GM21360 (cell line): ENCODE measurements around the gene TPPP3.
A peak's percentile ranks its signal among the peaks of the same experiment; 100 is the strongest.
"Not testable (repeated sequence)": the region's sequence is repeated elsewhere in the genome, so short reads cannot be mapped to it uniquely, and the experiment has no call there.

ENCODE experiments used
- ATAC-seq: cut with Tn5 transposase; IDR thresholded peaks from one replicate; pipeline ENCODE4 v1.9.1; 2021; ENCODE audit warnings: mild to moderate bottlenecking, moderate library complexity; ENCODE audit not compliant: unreplicated experiment

Gene TPPP3

DNA sequence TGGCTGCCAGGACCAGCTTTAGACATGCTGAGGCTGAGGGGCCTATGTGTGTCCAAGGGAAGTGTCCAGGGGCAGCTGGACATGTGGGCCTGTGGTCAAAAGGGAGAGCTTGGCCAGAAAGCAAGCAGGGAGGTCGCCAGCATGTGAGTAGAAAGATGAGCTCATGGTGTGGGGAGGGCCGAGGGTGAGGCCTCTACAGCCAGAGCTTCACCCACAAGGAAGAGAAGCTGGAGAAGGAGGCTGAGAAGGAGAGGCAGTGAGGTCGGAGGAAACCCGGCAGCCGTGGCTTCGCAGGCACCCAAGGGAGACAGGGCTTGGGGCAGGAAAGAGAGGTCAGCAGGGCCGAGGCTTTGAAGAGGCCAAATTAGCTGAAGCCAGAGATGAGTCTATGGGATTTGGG is 33.7 kb upstream of the TPPP3 start:
- no peak for ATAC-seq

DNA sequence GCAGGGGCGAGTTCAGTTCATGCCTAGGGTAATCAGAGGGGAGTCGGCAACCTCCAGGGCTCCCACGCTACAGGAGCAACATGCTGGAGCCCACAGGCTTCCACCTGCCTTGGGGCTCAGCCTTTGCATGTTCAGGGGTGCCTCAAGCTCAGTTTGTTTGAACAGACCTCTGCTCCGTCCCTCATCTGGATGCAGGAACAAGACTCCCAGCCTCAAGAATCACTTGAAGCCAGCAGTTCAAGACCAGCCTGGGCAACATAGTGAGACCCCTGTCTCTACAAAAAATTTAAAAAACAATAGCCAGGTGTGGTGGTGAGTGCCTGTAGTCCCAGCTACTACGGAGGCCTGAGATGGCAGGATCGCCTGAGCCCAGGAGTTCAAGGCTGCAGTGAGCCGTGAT is 32.7 kb upstream of the TPPP3 start:
- no peak for ATAC-seq

DNA sequence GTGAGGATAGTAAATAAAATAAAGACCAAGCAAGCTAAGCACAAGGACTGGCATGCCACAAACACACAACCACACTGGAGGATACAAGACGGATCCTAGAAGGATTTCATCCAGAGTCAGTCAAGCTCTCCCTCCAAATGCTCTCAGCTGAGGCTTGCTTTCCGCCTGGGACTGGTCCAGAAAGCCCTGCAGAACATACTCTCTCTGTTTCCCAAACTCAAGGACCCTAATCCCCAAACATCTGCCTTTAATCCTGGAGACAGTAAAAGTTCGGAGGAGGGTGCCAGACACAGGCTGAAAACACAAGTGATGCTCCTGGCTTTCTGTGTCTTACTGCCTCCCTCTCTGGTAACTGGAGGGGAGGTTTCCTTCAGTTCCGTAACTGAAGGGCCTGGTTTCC is 32.3 kb upstream of the TPPP3 start:
- ATAC-seq, result no peak

DNA sequence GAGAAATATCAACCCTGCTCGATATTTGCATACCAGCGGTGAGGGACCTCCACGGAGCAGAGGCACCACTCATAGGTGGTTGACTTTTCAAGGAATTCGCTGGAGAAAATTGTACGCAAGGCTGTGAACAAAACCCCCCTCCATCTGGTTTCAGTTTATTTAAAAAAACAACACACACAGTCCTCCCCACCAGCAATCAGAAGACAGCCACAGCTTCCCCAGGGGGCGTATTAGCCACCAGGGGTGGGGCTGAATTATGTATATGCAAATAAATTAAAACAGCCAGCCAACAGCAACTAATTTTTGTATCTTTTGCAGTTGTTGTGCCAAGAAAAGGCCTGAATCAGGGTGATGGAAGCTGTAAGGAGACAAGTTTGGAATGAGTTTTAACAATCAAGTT is 31.8 kb upstream of the TPPP3 start:
- ATAC-seq, result no peak

DNA sequence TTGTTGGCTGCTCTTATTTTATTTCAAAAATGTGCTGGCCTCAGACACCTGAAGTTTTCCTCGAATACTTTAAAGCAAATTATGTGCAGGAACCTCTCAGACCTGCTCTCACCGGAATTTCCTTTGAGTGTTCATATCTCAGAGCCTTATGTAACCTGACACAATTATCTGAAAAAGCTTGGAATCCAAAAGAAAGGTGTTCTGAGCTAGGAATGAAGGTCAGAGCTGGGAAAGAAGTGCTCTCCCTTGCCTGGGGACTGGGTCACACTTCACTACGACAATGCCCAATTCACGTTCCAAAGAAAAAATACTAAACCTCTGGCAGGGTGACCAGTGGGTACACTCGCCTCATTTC is 30.9 kb upstream of the TPPP3 start:
- ATAC-seq, result no peak

DNA sequence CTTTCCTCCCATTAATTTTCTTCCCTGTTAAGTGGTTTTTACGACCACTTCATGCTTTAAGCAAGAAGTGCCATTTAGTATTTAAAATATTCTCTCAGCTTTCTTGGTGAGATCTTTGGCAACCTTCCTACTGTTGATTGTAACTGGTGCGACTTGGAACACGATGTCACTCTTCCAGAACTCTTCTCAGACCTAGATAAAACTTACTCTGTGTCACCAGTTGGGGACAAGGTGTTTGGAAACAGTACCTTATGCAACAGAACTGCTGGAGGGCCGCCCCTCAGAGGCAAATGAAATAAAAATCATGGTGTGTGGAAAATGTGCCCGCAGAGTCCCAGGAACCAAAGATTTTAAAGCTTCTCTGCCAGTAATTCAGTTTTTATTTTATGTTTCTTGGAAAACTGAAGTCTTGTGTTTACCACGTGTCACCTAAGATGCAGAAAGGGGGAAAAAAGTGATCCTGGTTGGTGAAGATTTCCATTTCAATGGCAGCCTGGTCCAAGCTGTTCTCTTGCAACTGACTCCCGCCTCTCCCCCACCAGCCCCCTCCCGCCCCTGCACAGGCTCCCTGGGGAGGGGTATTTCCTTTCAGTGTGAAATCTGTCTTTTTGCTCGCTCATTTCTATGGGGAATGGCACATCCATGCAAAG is 30.4 kb upstream of the TPPP3 start:
- no peak for ATAC-seq

DNA sequence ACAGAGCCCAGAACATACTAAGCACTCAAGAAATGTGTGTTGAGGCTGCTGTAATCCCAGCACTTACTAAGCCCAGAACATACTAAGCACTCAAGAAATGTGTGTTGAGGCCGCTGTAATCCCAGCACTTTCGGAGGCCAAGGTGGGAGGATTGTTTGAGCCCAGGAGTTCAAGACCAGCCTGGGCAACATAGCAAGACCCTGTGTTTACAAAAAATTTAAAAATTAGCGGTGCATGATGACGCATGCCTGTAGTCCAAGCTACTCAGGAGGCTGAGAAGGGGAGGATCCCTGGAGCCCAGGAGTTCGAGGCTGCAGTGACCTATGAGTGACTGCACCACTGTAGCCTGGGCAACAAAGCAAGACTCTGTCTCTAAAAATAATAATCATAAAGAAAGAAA is 29.7 kb upstream of the TPPP3 start:
- no peak for ATAC-seq

DNA sequence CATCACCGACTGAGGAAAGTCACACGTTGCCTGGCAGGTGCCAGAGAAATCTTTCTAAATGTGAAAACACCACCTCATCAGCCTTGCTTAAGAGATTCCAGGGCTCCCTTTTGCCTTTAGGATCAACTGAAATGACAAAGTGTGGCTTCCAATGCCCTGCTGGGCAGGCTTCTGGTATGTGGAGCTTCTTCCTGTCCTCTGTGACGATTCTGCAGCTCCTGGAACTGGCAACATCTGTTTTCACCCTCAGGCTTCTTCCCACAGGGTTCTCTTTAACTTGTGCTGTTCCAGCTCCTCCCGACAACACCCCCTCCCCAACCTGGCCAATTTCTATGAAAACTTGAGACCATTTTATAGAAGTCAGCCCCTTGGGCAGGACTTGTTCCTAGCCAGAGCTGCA is 27.7 kb upstream of the TPPP3 start:
- ATAC-seq, result no peak

DNA sequence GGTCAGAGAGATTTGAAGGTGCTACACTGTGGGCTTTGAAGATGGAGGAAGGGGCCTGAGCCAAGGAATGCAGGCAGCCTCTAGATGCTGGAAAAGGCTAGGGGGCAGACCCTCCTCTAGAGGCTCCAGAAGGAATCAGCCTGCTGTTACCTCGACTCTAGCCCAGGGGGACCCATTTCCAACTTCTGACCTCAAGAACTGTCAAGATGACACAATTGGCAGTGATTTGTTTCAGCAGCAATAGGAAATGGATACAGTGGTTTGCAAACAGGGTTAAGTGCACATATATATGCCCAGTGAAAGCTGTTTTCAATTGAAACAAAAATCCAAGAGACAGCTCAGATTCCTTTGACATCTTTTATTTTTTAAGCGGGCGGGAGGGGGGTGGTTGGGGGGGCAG is 26.6 kb upstream of the TPPP3 start:
- ATAC-seq, result no peak

DNA sequence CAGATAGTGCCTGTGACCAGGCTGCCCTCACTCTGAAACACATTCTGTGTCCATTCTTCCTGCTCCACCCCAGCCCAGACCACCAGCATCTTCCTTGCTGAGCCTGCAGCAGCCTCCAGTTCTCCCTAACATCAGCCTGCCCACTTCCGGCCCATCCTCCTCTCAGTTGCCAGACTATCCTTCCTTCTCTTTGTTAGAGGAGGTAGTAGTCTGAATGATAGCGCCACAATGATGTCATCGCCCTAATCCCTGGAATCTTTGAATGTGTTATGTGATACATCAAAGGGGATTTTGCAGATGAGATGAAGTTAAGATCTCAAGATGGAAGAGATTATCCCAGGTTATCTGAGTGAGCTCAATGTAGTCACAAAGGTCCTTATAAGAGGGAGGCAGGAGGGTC is 26.2 kb upstream of the TPPP3 start:
- ATAC-seq, result no peak

DNA sequence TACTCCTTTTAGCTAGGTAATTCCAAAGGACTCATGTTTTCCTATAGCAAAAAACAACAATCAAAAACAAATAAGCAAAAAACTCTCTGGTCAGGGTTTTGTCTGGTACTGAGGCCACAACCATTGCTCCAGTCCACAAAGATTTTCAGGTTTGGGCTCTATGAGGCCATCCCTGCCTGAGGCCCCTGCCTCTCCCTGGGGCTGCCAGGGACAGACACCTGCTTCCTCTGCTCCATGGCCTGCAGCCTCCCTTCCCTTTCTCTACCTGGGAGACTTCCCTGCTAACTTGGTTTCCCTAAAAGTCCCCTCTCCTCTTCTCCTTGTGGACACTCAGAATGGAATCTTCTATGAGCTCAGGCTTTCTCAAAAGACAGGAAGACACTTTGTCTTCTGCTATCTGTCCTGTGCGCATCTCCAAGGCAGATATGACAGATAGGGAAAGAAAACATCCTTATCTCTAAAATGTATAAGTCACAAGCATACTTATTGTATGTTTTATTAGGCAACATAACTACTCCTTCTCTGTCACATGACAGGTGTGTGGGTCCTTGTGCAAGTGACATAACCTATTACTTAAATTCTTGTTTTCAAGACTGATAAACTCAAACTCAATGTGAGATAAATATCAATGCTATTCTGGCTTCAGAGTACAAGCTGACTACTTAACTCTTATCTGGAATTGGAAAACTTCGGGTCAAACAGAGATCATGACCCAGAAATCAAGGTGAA is 24.2 kb upstream of the TPPP3 start:
- no peak for ATAC-seq

DNA sequence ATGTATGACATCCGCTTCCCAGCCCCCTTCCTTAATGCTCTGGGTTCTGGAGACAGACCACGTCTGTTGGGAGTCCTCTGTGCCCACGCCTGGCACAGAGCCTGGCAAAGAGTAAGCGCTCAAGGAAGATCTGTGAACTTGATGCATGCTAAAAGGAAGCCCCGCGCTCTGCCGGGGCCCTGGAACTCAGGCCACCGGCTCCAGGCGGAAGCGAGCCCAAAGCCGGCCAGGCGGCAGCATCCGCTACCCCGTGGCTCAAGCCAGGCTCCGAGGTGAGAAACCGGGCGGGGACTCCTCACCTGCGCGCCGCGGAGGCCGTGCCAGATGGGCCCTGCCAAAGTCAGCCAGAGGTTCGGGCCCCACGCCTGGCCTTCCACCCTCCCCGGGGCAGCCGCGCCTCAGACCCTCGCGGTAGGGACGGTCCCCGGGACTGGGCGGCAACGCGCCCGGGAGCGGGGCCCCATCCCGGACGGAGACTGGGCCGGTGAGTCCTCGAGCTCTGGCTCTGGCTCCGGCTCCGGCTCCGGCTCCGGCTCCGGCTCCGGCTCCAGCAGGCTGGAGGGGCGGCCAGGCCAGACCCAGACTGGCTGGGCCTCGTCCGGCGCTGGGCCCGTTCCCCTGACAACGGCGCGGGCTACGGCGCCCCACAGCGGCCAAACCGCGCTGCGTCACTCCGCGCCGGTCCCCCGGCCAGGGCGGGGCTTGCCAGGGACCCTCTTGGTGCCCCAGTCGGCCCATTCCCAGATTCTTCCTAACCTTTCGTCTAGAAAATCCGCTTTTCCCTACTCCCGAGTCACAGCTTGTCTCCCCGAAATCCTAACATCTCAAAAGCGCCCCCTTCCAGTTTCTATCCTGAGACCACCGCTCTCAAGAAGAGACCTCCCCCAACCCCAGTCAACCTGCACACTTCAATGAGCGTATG is 22.8 kb upstream of the TPPP3 start, which contains the start of gene ZDHHC1:
ZDHHC1 (minus strand) TSS at position 606 of the 922 bp plus-strand sequence. CDS start 8,702 bp downstream, outside the sequence.
- peak; percentile 52 for ATAC-seq

DNA sequence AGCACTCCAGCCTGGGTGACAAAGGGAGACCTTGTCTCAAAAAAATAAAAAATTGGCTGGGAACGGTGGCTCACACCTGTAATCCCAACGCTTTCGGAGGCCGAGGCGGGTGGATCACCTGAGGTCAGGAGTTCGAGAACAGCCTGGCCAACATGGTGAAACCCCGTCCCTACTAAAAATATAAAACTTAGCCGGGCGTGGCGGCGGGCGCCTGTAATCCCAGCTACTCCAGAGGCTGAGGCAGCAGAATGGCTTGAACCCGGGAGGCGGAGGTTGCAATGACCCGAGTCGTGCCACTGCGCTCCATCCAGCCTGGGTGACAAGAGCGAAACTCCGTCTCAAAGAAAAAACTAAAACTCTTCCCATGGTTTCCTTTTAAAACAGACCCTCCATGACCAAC is 22.1 kb upstream of the TPPP3 start:
- ATAC-seq, result not testable (repeated sequence)

DNA sequence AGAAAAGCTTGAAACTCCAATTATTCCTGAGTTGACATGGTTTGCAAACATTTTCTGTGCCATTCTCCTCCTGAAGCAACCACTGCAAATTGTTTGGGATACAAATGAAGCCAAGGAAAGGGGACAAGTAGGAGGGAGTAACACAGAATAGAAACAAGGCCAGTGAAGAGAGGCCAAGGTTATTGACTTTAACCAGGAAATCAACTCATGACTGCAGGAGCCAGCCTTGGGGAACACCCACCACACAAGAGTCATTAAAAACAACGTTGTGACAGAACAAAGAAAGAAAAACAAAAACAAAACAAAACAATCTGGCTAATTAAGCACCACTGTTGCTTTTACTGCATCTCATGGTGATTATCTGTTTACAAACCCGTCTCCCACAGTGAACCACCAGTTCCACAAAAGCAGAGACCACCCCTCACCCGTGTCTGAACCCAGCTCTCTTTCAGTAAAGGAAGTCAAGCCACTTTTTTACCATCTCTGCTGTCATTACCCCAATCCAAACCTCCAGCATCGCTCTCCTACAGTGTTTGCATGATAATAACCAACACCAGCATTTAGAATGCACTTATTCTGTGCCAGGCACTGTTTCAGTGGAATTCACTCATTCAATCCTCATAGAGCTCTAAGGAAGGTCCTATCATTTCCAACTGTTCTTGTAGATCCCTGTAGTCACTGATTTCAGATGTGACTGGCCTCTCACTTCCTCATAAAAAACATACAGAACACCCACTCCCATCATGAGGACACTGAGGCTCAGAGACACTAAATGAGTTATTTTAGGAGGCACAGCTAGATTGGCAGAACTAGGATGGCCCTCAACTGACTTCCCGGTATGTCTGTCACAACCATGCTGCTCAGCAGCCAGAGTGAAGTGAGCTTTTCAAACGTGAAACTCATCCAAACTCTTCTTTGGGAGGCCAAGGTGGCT is 20.9 kb upstream of the TPPP3 start:
- ATAC-seq, result no peak

DNA sequence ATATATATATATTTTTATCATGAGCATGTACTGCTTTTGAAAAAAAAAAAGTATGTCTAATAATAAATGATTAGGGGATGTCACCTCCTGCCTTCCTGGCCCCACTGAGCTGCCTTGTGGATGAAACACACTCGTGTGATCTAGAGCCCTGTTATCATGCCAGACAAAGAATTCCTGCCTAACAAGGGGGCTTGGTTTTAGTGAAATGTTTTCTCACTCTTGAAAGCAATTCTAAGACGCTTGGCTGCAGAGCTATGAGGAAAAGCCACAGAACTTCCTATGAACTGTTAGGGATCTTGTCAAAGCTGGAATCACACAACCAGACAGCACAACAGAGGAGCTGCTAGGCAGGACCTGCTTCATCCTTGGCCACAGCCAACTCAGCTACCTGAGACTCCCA is 19.0 kb upstream of the TPPP3 start:
- ATAC-seq, result no peak

DNA sequence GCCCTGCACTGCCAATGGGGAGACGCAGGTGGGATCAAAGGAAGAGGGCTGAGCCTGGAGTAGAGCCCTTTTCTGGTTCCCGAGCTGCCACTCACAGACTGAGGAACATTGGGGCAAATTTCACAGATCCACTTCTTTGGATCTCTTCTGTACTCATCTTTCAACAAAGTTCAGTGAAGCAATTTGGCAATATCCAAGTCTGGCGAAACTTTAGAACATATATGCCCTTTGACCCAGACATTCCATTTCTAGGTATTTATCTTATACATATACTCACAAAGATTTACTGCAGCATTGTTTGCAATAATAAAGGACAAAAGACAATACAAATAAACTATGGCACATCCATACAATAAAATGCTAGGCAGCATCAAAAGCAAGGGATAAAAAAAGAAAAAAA is 18.0 kb upstream of the TPPP3 start:
- ATAC-seq, result no peak

DNA sequence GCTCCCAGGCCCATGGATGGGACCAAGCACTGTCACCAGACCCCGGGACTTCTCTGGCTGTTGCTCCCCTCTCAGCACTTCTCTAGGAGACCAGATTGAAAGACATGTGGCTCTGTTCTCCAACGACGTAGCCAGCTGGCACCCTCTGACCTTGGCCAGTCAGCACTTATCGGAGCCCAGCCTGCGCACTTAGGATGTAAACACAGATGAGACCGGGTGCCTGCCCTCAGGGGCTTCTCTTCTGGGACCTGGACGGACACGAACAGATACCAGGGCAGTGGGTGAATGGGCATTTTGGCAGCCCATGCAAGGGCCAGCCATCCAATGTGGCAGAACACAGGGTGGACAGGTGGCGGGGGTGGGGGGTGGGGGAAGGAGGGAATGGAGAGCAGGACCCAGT is 16.3 kb upstream of the TPPP3 start:
- no peak for ATAC-seq

DNA sequence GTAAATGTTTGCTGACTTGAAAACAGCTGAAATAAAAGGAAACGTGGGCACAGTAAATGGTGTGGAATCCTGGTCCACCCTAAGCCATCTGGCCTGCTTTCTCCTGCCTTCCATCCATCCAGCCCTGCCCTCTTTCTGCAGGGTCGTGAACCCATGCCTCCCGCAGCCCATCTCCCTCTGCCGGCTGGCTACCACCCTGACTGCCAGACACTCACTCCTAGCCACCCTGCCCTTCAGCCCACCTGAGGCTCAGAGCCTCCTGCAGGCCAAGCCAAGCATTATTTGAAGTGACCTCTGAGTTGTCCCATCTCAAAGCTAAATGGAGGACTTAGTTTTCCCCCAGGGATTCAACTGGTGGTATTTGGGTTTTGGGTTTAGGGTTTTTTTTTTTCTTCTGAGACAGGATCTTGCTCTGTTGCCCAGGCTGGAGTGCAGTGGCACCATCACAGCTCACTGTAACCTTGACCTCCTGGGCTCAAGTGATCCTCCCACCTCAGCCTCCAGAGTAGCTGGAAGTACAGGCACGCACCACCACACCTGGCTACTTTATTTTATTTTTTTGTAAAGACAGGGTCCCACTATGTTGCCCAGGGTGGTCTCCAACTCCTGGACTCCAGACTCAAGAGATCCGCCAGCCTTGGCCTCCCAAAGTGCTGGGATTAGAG is 14.6 kb upstream of the TPPP3 start:
- ATAC-seq, result no peak

DNA sequence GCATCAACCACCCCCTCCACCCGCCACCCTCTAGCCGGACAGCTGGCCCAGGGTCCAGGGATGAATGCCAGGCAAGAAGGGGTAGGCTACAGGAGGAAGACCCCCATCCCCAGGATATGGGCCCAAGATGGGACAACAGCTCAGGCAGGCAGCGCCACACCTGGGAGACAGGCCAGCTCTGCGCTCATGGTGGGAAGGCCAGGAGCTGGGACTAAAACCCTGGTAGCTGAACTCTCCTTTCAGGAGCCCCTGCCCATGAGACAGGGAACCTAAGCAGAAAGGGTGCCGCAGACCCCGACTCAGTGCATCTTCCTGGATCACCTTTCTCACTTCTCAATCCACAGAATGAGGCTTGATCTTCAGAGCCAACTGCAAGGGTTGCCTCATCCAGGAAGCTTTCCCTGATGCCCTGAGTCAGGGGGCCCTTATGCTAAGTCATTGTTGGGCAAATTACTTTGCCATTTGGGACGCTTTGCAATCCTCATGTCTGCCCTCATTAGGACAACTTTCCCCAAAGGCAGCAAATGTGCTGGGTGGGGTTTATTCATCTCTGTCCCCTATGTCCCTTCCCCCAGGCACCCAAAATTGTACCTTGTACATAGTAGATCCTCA is 14.0 kb upstream of the TPPP3 start:
- ATAC-seq, result no peak
